Ramos (cell line): ENCODE results near the gene TNS3.
"Not testable (repeated sequence)": the region's sequence is repeated elsewhere in the genome, so short reads cannot be mapped to it uniquely, and the experiment has no call there.

ENCODE experiments used
- in situ Hi-C: fragments of 300-500 bp; cut with MboI; formaldehyde crosslinking; loops from one replicate; pipeline ENCODE4 v1.14.3; 2022; ENCODE audit warnings: low sequenced_read_pairs; ENCODE audit not compliant: unreplicated experiment

Gene TNS3

DNA sequence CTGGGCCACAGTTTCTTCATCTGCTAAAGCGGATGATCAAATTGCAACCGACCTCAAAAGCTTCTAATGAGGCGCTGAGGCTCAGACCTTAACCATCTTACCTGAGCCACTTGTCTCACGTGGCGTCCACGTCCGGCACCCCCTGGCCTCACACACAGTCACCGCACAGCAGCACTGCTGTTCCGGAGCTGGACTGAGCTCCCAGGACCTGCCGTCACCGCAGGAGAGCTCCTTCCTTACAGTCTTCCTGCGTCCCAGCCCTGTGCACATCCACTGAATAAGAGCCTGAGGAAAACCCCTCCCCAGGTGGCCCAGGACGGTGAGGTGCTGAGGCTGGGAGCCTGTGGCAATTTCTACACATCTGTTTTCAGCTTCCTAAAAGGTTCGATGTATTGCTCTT, 35.7 kb downstream of the TNS3 start:
- in situ Hi-C loops, result no loop called here

DNA sequence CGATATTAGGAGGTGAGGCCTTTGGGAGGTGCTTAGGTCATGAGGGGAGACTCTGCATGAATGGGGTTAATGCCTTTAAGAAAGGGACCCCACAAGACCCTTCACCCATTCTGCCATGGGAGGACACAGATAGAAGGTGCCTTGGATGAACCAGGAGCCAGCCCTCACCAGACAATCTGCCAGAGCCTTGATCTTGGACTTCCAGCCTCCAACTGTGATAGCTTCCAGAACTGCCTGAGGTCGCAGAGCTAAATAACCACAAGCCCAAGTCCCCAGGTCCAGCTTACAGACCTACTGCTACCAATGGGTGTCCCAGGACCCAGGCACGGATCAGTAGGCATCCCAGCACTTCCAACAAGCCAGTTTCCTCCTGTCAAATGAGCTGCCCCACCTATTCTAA, 37.5 kb downstream of the TNS3 start:
- in situ Hi-C loops, result no loop called here

DNA sequence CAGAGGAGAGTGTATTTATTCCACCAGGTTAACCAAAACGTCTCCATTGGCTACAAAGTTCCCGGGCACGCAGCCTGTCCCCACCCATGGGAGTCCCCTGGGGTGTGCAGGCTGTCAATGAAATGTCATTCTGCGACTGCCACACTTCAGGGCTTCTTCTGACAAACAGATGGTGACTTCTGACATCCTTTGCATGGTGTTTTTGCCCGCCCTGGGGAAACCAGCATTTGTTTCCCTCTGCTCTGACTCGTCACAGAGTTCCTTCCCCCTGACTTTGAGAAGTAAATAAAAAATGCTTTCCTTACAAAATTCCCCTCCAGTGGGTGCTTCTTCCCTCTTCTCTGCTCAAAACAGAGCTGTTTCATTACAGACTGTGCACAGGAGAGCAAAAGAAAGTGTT, 38.2 kb downstream of the TNS3 start:
- in situ Hi-C loops, result no loop called here

DNA sequence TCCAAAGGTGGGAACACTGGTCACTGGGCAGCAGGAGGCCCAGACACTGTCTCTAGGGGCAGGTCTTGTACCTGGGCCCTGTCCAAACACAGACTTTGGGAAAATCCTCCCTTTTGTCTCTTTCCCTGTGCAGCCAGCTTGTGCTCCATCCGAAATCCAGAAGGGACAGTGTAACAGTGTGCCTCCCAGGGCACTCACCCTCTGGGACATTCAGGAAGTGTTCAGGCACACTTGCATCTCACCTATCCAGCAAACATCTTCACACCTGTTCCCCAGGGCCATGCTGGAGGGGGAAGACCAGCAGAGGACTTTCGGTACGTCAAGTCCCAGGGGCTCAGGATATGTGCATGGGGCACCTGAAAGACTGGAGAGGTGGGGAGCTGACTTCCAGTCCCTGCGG, 38.9 kb downstream of the TNS3 start:
- in situ Hi-C loops, result no loop called here

- in situ Hi-C loops, result no loop called here
Observed at GRCh38 chr7:47542051-47542450, 39.9 kb downstream of the TNS3 start.

DNA sequence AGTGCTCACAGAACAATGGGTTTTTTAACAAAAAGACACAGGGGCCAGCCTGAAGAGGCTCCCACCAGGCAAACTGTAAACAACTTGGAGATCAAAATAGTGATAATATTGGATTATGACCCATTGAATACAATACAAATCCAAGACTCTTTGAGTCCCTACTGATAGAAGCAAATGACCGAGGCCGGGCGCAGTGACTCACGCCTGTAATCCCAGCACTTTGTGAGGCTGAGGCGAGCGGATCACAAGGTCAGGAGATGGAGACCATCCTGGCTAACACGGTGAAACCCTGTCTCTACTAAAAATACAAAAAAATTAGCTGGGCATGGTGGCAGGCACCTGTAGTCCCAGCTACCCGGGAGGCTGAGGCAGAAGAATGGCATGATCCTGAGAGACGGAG, 40.4 kb downstream of the TNS3 start:
- in situ Hi-C loops, result not testable (repeated sequence)

- in situ Hi-C loops, result no loop called here
Observed at GRCh38 chr7:47540387-47541350, 41.2 kb downstream of the TNS3 start.

GRCh38 chr7:47540053-47540386, 41.9 kb downstream of the TNS3 start:
- in situ Hi-C loops, result no loop called here

DNA sequence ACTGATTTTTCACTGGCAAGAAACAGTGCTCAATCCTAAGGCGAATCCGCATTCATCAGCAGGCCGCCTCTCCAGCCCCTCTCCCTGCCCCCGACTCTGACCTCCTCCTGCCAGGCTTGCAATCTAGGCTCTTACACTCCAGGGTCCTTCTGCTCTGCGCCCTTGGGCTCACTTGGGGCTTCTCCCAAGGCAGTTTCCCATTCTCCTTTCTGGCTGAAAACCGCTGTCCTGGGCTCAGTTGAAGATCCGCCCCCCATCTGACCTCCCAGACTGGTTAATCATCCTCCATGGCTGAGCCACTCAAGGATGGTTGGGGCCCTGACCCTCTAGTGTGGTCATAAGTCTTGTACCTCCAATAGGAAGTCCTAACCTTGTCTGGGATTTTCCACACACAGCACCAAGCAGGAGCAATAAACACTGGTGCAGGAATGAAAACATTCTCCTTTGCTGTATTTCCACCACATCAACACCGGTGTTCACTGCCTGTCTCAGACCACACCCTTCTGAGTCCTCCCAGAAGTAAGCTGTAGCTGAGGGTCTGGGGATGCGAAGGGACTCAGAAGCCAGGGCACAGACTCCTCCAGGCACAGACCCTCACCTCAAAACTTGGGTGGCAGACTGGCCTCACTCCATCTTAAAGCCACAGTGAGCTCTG, 42.4 kb downstream of the TNS3 start:
- in situ Hi-C loops, result no loop called here

GRCh38 chr7:47538846-47539311, 43.0 kb downstream of the TNS3 start:
- in situ Hi-C loops, result no loop called here

- in situ Hi-C loops, result no loop called here
Observed at GRCh38 chr7:47537716-47538675, 43.9 kb downstream of the TNS3 start.

DNA sequence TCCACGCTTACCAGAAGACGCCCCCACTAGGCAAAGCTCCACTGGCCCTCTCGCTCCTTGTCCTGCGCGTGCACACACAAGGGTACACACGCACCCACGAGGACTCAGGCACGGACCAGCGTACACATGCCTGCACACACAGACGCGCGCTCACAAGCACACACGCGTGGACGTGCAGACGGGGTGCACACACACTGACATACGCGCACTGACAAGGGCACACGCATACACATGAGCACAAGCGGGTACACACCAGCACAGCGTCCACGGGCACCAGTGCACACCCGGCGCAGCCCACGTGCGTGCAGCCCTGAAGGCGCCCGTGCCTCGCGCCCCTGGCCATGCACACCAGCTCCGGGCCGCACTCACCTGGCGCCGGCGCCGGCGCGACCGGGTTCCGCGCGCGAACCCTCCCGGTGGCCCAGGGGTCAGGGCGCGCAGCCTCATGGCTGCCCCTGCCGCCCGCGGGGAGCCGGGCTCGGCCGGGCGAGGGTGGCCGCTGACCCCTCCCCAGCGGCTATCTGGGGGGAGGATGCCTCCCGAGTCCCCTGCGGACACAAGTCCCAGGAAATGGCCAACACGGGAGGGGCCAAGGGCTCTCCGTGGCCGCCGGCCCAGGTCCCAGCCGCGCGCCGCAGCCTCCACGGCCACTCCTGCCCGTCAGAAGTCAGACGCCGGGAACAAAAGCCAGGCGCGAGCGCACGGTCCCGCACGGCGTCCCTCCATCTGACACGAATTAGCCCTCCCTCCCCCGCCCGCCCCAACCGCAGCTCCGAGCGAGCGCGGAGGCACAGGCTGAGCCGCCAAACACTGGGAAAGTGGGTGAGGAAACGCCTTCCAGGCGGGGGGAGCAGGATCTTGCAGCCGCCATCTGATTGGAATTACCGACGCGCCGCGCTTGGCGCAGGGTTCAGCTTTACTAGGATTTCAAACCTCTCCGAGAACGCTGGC, 45.0 kb downstream of the TNS3 start:
- in situ Hi-C loops, result no loop called here

GRCh38 chr7:47535704-47536628, 45.9 kb downstream of the TNS3 start:
- in situ Hi-C loops, result no loop called here

DNA sequence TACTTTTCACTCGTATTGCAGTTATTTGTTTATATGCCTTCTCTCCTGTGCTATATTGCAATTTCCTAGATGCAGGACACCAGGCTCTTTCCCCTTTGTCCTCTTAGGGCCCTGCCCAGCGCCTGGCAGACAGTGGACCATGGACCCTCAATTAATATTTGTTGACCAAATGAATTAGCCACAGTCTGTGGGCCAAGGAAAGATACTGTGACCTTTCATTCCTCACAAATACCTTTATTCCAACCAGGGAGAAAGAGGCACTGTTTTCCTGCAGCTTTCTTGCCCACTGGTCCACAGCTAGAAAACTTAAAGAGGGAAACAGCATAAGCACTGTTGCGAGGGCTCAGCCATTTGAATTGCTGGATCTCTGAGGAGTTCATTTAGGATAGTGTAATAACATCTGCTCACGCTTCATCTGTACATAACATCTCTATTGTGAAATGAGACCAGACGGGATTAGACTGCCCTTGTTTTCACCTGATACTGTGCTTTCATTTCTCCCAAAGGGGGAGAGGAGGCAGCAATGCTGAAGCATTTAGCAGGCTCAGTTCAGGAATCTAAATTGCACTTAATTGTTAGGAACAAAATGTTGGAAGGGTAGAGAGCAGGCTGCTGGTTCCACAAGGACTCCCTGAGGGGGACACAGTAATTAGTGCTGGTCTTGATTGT, 46.7 kb downstream of the TNS3 start:
- in situ Hi-C loops, result no loop called here

DNA sequence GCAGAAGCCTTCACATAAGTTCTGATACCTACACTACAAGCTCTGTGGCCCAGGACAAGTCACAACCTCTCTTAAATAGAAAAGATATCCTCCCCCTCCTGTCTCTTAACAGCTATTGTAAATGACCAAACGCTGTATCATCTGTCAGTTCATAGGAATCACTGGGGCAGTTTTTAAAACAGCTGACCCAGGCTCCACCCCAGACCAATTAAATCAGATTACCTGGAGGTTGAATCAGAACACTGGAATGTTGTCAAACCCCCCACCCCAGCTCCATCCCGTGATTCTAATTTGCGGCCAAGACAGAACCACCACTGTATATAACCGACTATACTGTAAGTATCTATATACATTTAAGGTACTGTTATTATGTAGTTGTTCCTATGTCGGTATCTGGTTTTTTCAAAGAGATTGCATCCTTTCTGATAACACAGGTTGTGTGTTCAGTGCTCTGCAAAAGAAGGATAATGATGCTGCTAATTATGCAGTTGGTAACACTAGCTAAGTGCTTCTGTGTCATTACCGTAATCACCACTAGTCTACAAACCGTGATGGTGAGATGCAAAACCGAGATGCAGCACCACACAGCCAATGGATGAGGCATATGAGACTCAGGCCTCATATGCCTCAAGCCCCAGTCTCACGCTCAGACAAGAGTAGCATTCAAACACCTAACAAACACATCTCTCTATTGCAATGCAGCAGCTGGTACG, 47.4 kb downstream of the TNS3 start:
- in situ Hi-C loops, result no loop called here

- in situ Hi-C loops, result no loop called here
Observed at GRCh38 chr7:47531584-47532492, 50.1 kb downstream of the TNS3 start.
